IMR-90 (cell line): ENCODE data around the gene KAT6B. TPM values are rescaled to one million over a fixed set of nuclear protein-coding genes. Genes with fewer than 3 reads are reported as not detected.
A peak's percentile ranks its signal among the peaks of the same experiment; 100 is the strongest.

Experiments
- ATAC-seq: fragments of 200-7000 bp; cut with Tn5 transposase; 2 replicates; pipeline ENCODE4 v1.9.1; 2020; ENCODE audit warnings: low read depth, mild to moderate bottlenecking, moderate library complexity
- BruUV-seq: library from RNA; stranded (reverse); fragments of 400-500 nt; replicated peaks from 2 replicates; lab custom pipeline; 2021; lab: Mats Ljungman, UMichigan
- CTCF ChIA-PET: fragments of 300-600 bp; formaldehyde crosslinking; extraction: SDS; loops from one replicate; lab custom pipeline; 2021; ENCODE audit warnings: antibody characterized with exemption; lab: Yijun Ruan, JAX
- POLR2A ChIA-PET: fragments of 300-600 bp; sonication (Branson Sonifier 250); formaldehyde crosslinking; loops from one replicate; lab custom pipeline; 2022; ENCODE audit warnings: antibody characterized with exemption; ENCODE audit not compliant: unreplicated experiment; lab: Charles Lee
- DNase-seq: peaks from one replicate; pipeline ENCODE4 v3.0.0; 2013
- H2AFZ ChIP-seq: replicated peaks from 2 replicates; pipeline ENCODE3; 2013; ENCODE audit warnings: low read length, mild to moderate bottlenecking; ENCODE audit not compliant: poor library complexity
- H2AK5ac ChIP-seq: 2 replicates; pipeline ENCODE4 v1.6.1; 2013; ENCODE audit warnings: low read depth, low read length, inconsistent platforms
- H2AK9ac ChIP-seq: replicated peaks from 2 replicates; pipeline ENCODE3; 2013; ENCODE audit warnings: mild to moderate bottlenecking, low read depth, low read length, moderate library complexity; ENCODE audit not compliant: poor library complexity
- H2BK120ac ChIP-seq: 2 replicates; pipeline ENCODE4 v1.6.1; 2013; ENCODE audit warnings: low read depth, low read length, inconsistent platforms
- H2BK15ac ChIP-seq: 3 replicates; pipeline ENCODE4 v1.6.1; 2013; ENCODE audit warnings: low read depth, low read length, inconsistent platforms
- H2BK20ac ChIP-seq: 2 replicates; pipeline ENCODE4 v1.6.1; 2013; ENCODE audit warnings: low read depth, mild to moderate bottlenecking, inconsistent platforms, low read length, moderate library complexity
- H2BK5ac ChIP-seq: 2 replicates; pipeline ENCODE4 v1.6.1; 2013; ENCODE audit warnings: mild to moderate bottlenecking, low read depth, low read length, inconsistent platforms; ENCODE audit not compliant: poor library complexity, severe bottlenecking
- H3K14ac ChIP-seq: replicated peaks from 2 replicates; pipeline ENCODE4 v1.6.1; 2013; ENCODE audit warnings: low read depth, low read length, inconsistent platforms
- H3K18ac ChIP-seq: 2 replicates; pipeline ENCODE4 v1.6.1; 2013; ENCODE audit warnings: low read depth, low read length, control low read depth
- H3K23ac ChIP-seq: 2 replicates; pipeline ENCODE4 v1.6.1; 2013; ENCODE audit warnings: low read depth, low read length, inconsistent platforms
- H3K27ac ChIP-seq: 2 replicates; pipeline ENCODE4 v1.5.1; 2013; ENCODE audit warnings: mild to moderate bottlenecking, control low read depth, low read length; ENCODE audit not compliant: insufficient read depth
- H3K27me3 ChIP-seq: 2 replicates; pipeline ENCODE4 v1.6.1; 2013; ENCODE audit warnings: low read length; ENCODE audit not compliant: control insufficient read depth, insufficient read depth
- H3K36me3 ChIP-seq: 2 replicates; pipeline ENCODE4 v1.6.1; 2013; ENCODE audit warnings: low read length, mixed read lengths; ENCODE audit not compliant: control insufficient read depth, insufficient read depth
- H3K4ac ChIP-seq: 2 replicates; pipeline ENCODE4 v1.6.1; 2013; ENCODE audit warnings: low read depth, low read length, inconsistent platforms
- H3K4me1 ChIP-seq: 2 replicates; pipeline ENCODE4 v1.6.1; 2013; ENCODE audit warnings: low read length, mixed read lengths; ENCODE audit not compliant: control insufficient read depth, insufficient read depth
- H3K4me2 ChIP-seq: 2 replicates; pipeline ENCODE4 v1.6.1; 2013; ENCODE audit warnings: low read depth, mild to moderate bottlenecking, control low read depth, low read length, moderate library complexity
- H3K4me3 ChIP-seq: 2 replicates; pipeline ENCODE4 v1.5.1; 2013; ENCODE audit warnings: low read depth, mild to moderate bottlenecking, control low read depth, low read length, moderate library complexity; ENCODE audit not compliant: insufficient read depth
- H3K56ac ChIP-seq: 2 replicates; pipeline ENCODE4 v1.6.1; 2013; ENCODE audit warnings: low read length, inconsistent platforms; ENCODE audit not compliant: insufficient read depth; ENCODE audit errors: extremely low read depth
- H3K79me1 ChIP-seq, 2 experiments: 2 replicates each; pipeline ENCODE4 v1.6.1; 2013; ENCODE audit warnings: low read length in 2 of 2, inconsistent platforms in 1 of 2, low read depth in 1 of 2
- H3K9ac ChIP-seq: 2 replicates; pipeline ENCODE4 v1.6.1; 2013; ENCODE audit warnings: low read depth, low read length, control low read depth
- H3K9me1 ChIP-seq: 2 replicates; pipeline ENCODE4 v1.6.1; 2013; ENCODE audit warnings: low read length, inconsistent platforms; ENCODE audit not compliant: insufficient read depth
- H3K9me3 ChIP-seq: 2 replicates; pipeline ENCODE4 v1.6.1; 2013; ENCODE audit warnings: low read length; ENCODE audit not compliant: control insufficient read depth, insufficient read depth
- H4K20me1 ChIP-seq: 2 replicates; pipeline ENCODE4 v1.6.1; 2013; ENCODE audit warnings: low read length, inconsistent platforms; ENCODE audit not compliant: insufficient read depth
- H4K5ac ChIP-seq: 2 replicates; pipeline ENCODE4 v1.6.1; 2013; ENCODE audit warnings: mild to moderate bottlenecking, low read depth, low read length, control low read depth
- H4K8ac ChIP-seq, 2 experiments: 2 replicates each; pipeline ENCODE4 v1.6.1; 2013; ENCODE audit warnings: low read depth in 2 of 2, low read length in 2 of 2, control low read depth in 1 of 2, inconsistent platforms in 1 of 2
- H4K91ac ChIP-seq: 2 replicates; pipeline ENCODE4 v1.6.1; 2013; ENCODE audit warnings: low read depth, low read length, inconsistent platforms; ENCODE audit not compliant: insufficient read depth
- BHLHE40 ChIP-seq: fragments of 150-350 bp; IDR thresholded peaks from 2 replicates; pipeline ENCODE4 v1.6.1; 2016; ENCODE audit warnings: mild to moderate bottlenecking, low read depth, low read length
- CEBPB ChIP-seq: IDR thresholded peaks from 2 replicates; pipeline ENCODE4 v1.6.1; 2012; ENCODE audit warnings: low read depth, low read length, improper control_type of control experiment
- CHD1 ChIP-seq: IDR thresholded peaks from 2 replicates; pipeline ENCODE4 v1.6.1; 2012; ENCODE audit warnings: low read depth, low read length, improper control_type of control experiment
- CTCF ChIP-seq: conservative IDR thresholded peaks from 2 replicates; pipeline ENCODE4 v1.5.1; 2012; ENCODE audit warnings: mild to moderate bottlenecking, low read depth, low read length, improper control_type of control experiment
- FOS ChIP-seq: fragments of 150-350 bp; IDR thresholded peaks from 2 replicates; pipeline ENCODE4 v1.6.1; 2016; ENCODE audit warnings: low read depth, low read length
- MAFK ChIP-seq: IDR thresholded peaks from 2 replicates; pipeline ENCODE4 v1.6.1; 2012; ENCODE audit warnings: low read depth, low read length, improper control_type of control experiment
- MAZ ChIP-seq: IDR thresholded peaks from 2 replicates; pipeline ENCODE4 v1.6.1; 2012; ENCODE audit warnings: low read depth, mild to moderate bottlenecking, low read length, improper control_type of control experiment, moderate library complexity, borderline replicate concordance
- MXI1 ChIP-seq: IDR thresholded peaks from 2 replicates; pipeline ENCODE4 v1.6.1; 2012; ENCODE audit warnings: low read depth, mild to moderate bottlenecking, low read length, moderate library complexity, borderline replicate concordance
- NFE2L2 ChIP-seq: fragments of 150-350 bp; IDR thresholded peaks from 2 replicates; pipeline ENCODE4 v1.6.1; 2016; ENCODE audit warnings: low read depth, mild to moderate bottlenecking, low read length
- POLR2A ChIP-seq: IDR thresholded peaks from 2 replicates; pipeline ENCODE4 v1.6.1; 2012; ENCODE audit warnings: mild to moderate bottlenecking, low read depth, low read length
- RAD21 ChIP-seq: IDR thresholded peaks from 2 replicates; pipeline ENCODE4 v1.6.1; 2012; ENCODE audit warnings: low read length, improper control_type of control experiment
- RCOR1 ChIP-seq: IDR thresholded peaks from 2 replicates; pipeline ENCODE4 v1.6.1; 2012; ENCODE audit warnings: mild to moderate bottlenecking, low read length, improper control_type of control experiment; ENCODE audit not compliant: insufficient replicate concordance
- RFX5 ChIP-seq: IDR thresholded peaks from 2 replicates; pipeline ENCODE4 v1.8.0; 2012; ENCODE audit warnings: low read depth, mild to moderate bottlenecking, low read length, moderate library complexity
- SMC3 ChIP-seq: fragments of 150-350 bp; IDR thresholded peaks from 2 replicates; pipeline ENCODE4 v1.6.1; 2016; ENCODE audit warnings: low read depth, mild to moderate bottlenecking, antibody characterized with exemption, low read length, moderate library complexity
- dilution Hi-C: fragments of 300-500 bp; cut with HindIII; formaldehyde crosslinking; loops from one replicate; pipeline ENCODE4 v1.14.3; 2018; ENCODE audit warnings: low sequenced_read_pairs; ENCODE audit not compliant: unreplicated experiment
- in situ Hi-C: fragments of 300-500 bp; cut with MboI; formaldehyde crosslinking; loops from 3 replicates; pipeline ENCODE4 v1.14.3; 2019; ENCODE audit warnings: low sequenced_read_pairs, inconsistent platforms, mixed read lengths
- intact Hi-C: fragments of 100-400 bp; cut with micrococcal nuclease; formaldehyde crosslinking; loops from 2 replicates; pipeline ENCODE4 v1.10.0; 2022
- polyA plus RNA-seq, 3 experiments: library from polyadenylated mRNA; depleted of rRNA; stranded (reverse); fragments of >200 nt; gene quantifications; 2 replicates each; pipeline ENCODE4 v1.2.3, GENCODE V29; 2012; ENCODE audit warnings: low replicate concordance in 1 of 3
- total RNA-seq: library from RNA; depleted of rRNA; stranded (reverse); fragments of >200 nt; gene quantifications from 2 replicates; pipeline ENCODE4 v1.2.3, GENCODE V29; 2012
- TF ChIP-seq, protein P1 (sequence below): fragments of 150-350 bp; IDR thresholded peaks from 2 replicates; pipeline ENCODE4 v1.6.1; 2016; ENCODE audit warnings: low read depth, mild to moderate bottlenecking, low read length, moderate library complexity, borderline replicate concordance
- TF ChIP-seq, protein P2 (sequence below): fragments of 150-350 bp; IDR thresholded peaks from 2 replicates; pipeline ENCODE4 v1.6.1; 2017; ENCODE audit warnings: mild to moderate bottlenecking, antibody characterized with exemption, low read length, low read depth

The KAT6B gene
- total and polyA plus RNA-seq, 2 of the 4 experiments (the other 2 are of a cell fraction), result 8.8 to 28.1 TPM

GRCh38 chr10:75013007-75013406 lies 186.6 kb downstream of the KAT6B start:
- TF ChIP-seq CEBPB, result no peak
- no peak for TF ChIP-seq MAFK
- no peak for TF ChIP-seq NFE2L2
- TF ChIP-seq, protein P1, sequence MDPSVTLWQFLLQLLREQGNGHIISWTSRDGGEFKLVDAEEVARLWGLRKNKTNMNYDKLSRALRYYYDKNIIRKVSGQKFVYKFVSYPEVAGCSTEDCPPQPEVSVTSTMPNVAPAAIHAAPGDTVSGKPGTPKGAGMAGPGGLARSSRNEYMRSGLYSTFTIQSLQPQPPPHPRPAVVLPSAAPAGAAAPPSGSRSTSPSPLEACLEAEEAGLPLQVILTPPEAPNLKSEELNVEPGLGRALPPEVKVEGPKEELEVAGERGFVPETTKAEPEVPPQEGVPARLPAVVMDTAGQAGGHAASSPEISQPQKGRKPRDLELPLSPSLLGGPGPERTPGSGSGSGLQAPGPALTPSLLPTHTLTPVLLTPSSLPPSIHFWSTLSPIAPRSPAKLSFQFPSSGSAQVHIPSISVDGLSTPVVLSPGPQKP, result no peak
- TF ChIP-seq, protein P2, sequence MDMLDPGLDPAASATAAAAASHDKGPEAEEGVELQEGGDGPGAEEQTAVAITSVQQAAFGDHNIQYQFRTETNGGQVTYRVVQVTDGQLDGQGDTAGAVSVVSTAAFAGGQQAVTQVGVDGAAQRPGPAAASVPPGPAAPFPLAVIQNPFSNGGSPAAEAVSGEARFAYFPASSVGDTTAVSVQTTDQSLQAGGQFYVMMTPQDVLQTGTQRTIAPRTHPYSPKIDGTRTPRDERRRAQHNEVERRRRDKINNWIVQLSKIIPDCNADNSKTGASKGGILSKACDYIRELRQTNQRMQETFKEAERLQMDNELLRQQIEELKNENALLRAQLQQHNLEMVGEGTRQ, result no peak
- TF ChIP-seq MXI1, result no peak
- no peak for TF ChIP-seq SMC3
- TF ChIP-seq MAZ, result no peak
- no peak for TF ChIP-seq CTCF
- TF ChIP-seq POLR2A, result no peak
- no peak for TF ChIP-seq FOS
- no peak for TF ChIP-seq RAD21
- TF ChIP-seq BHLHE40, result no peak
- no peak for TF ChIP-seq RFX5
- TF ChIP-seq CHD1, result no peak
- no peak for TF ChIP-seq RCOR1
- no peak overlapping the region for H2AK5ac ChIP-seq
- no peak for ATAC-seq
- no peak overlapping the region for H3K56ac ChIP-seq
- H3K9me3 ChIP-seq, result no peaks in the 10 kb centered on the region
- peaks cover 18% of the 10 kb centered on the region; the same call in 1 of the 2 replicates for H3K36me3 ChIP-seq
- POLR2A ChIA-PET, result no interaction called here
- no peak overlapping the region for H3K18ac ChIP-seq
- no peak overlapping the region for H2BK120ac ChIP-seq
- no peaks in the 10 kb centered on the region for H3K27me3 ChIP-seq
- H3K23ac ChIP-seq, result peak overlapping the region; percentile 39; the same call in 1 of the 2 replicates
- H3K9me1 ChIP-seq, result peaks cover 7% of the 10 kb centered on the region; the same call in 1 of the 2 replicates
- H3K4me2 ChIP-seq, result no peak overlapping the region
- no TSS peak for BruUV-seq
- H3K4me1 ChIP-seq, result no peaks in the 10 kb centered on the region
- H3K14ac ChIP-seq, result no peak overlapping the region
- no peak overlapping the region for H2AFZ ChIP-seq
- no peak overlapping the region for H4K91ac ChIP-seq
- H3K4me3 ChIP-seq, result no peak overlapping the region
- no peak for DNase-seq
- H3K79me1 ChIP-seq, result peaks cover 8 to 32% of the 10 kb centered on the region in 2 experiments; a peak in 3 of 4 replicates
- intact Hi-C loops (no loop called here), dilution Hi-C loops (no loop called here), in situ Hi-C loops (no loop called here)
- CTCF ChIA-PET, result interaction anchor here (0.6 to 0.7 kb wide), 2 partner anchors 41 to 134 kb away, joined by 3 read pairs; no protein-coding TSS in a partner anchor
- H4K8ac ChIP-seq, result no peak overlapping the region
- H3K9ac ChIP-seq, result no peak overlapping the region
- H3K27ac ChIP-seq, result no peak overlapping the region
- no peak overlapping the region for H2BK5ac ChIP-seq
- H3K4ac ChIP-seq, result no peak overlapping the region
- H2BK15ac ChIP-seq, result no peak overlapping the region
- H4K5ac ChIP-seq, result no peak overlapping the region
- H2AK9ac ChIP-seq, result no peak overlapping the region
- H4K20me1 ChIP-seq, result no peaks in the 10 kb centered on the region
- no peak overlapping the region for H2BK20ac ChIP-seq
